Heart right ventricle (tissue), 16 donors: ENCODE measurements around the gene LRRC8B. TPM values are rescaled to one million over a fixed set of nuclear protein-coding genes. Genes with fewer than 3 reads are reported as not detected.

ENCODE experiments used
- ATAC-seq, 8 donors: fragments of 200-7000 bp; cut with Tn5 transposase; one replicate each; pipeline ENCODE4 v1.9.1; 2020; ENCODE audit warnings: mild to moderate bottlenecking in 8 of 8, moderate library complexity in 8 of 8, moderate number of reproducible peaks in 1 of 8
- DNase-seq, 2 donors: peaks; one replicate each; pipeline ENCODE4 v3.0.0-alpha.2; 2020
- H3K27ac ChIP-seq, 10 donors: fragments of 200-600 bp; sonication (generic) in 2 of 10; one replicate each; pipeline versions ENCODE4 v1.5.0 to v1.8.0; 2020 to 2022; ENCODE audit warnings: mild to moderate bottlenecking in 3 of 10
- H3K27me3 ChIP-seq, 7 donors: fragments of 200-600 bp; one replicate each; pipeline ENCODE4 v1.8.0; 2021 to 2022; ENCODE audit warnings: mild to moderate bottlenecking in 2 of 7
- H3K36me3 ChIP-seq, 9 donors: fragments of 200-600 bp; sonication (generic) in 1 of 9; one replicate each; pipeline versions ENCODE4 v1.5.0 to v1.8.0; 2020 to 2022; ENCODE audit warnings: mild to moderate bottlenecking in 2 of 9
- H3K4me1 ChIP-seq, 9 donors: fragments of 200-600 bp; sonication (generic) in 1 of 9; one replicate each; pipeline versions ENCODE4 v1.5.0 to v1.8.0; 2020 to 2022; ENCODE audit warnings: mild to moderate bottlenecking in 4 of 9
- H3K4me3 ChIP-seq, 10 donors: fragments of 200-600 bp; sonication (generic) in 2 of 10; one replicate each; pipeline versions ENCODE4 v1.5.0 to v1.8.0; 2020 to 2022; ENCODE audit warnings: mild to moderate bottlenecking in 7 of 10, moderate library complexity in 2 of 10
- H3K9me3 ChIP-seq, 11 donors: fragments of 200-600 bp in 10 of 11; sonication (generic) in 2 of 11; one replicate each; pipeline versions ENCODE4 v1.5.0 to v1.8.0; 2013 to 2022; ENCODE audit warnings: mild to moderate bottlenecking in 2 of 11, control low read depth in 1 of 11, moderate library complexity in 1 of 11
- CTCF ChIP-seq, 9 donors: fragments of 200-600 bp; sonication (generic) in 2 of 9; IDR thresholded peaks; one replicate each; pipeline versions ENCODE4 v1.5.0 to v1.8.0; 2021 to 2022; ENCODE audit warnings: antibody characterized with exemption in 9 of 9, mild to moderate bottlenecking in 5 of 9, moderate library complexity in 1 of 9
- WGBS, 2 donors: extraction: QIAGEN DNeasy Blood & Tissue Kit; methylation state at CpG; one replicate each; pipeline ENCODE4 v1.1.7; 2013; ENCODE audit warnings: inconsistent platforms in 1 of 2; 5-methylcytosine and 5-hydroxymethylcytosine counted together
- intact Hi-C, 10 donors: fragments of 100-400 bp; cut with DNase I; formaldehyde crosslinking; loops; one replicate each; pipeline versions ENCODE4 v1.11.1 to v1.14.2; 2022
- polyA plus RNA-seq, 2 donors: library from polyadenylated mRNA; stranded (reverse); fragments of 200-250 nt; gene quantifications; one replicate each; pipeline ENCODE4 v1.2.3, GENCODE V29; 2013
- total RNA-seq, 10 donors: library from RNA; stranded (reverse); fragmentation: NEBNext Ultra II Directional in 3 of 10; extraction: Animal tissue kit (Norgen Biotek cat#: 25700) in 3 of 10; gene quantifications; one replicate each; pipeline versions ENCODE4 v1.2.1 to v1.2.4, GENCODE V29; 2021 to 2023
- donor health status: Arrhythmogenic right ventricular cardiomyopathy.
- donor health status: ischemic (EF 13 %, LVEDD 7.1; RV severe dilation, severe dysfunction).
- donor health status: healthy with polysubstance abuse.
- donor health status: DM: no; HTN: yes; CAD: no.
- donor health status: DM: no; HTN: no; CAD: no.
- donor health status: ischemic (EF 25% LVEDD 6.9; RV normal size, moderate dysfunction).
- donor health status: ischemic (EF 25% LVEDD 5.7; RV mildly dilated, moderate dysfunction).
- donor health status: healthy.
- donor health status: DM: yes; HTN: yes; CAD: no.
- donor health status: Ischemic cardiomyopathy.
- donor health status: ischemic (EF 35%, LVEDD 5.7; RV mildly dilated, moderate dysfunction).
- donor health status: nonischemic (EF 11% LVEDD 7.7; RV severe dilation, severe dysfunction).
- donor health status: DM: yes; HTN: yes; CAD: no.
- donor health status: PGD.
- donor health status: ischemic (EF 29% LVEDD 5.4; RV normal size, mild dysfunction).
- donor health status: nonischemic (EF 23%, LVEDD 6.1; RV moderate dilation, normal function).

LRRC8B gene
- total and polyA plus RNA-seq, 12 donors, result 1.7 to 6.6 (median 4.2) TPM

- H3K4me1 ChIP-seq, result no peaks in the 10 kb centered on the region
- no peak overlapping the region for H3K4me3 ChIP-seq
- TF ChIP-seq CTCF (IDR thresholded peaks at IDR 0.05), result no peak
- no peaks in the 10 kb centered on the region for H3K9me3 ChIP-seq
- H3K27me3 ChIP-seq, result no peaks in the 10 kb centered on the region
- ATAC-seq, result no peak
- no peak for DNase-seq
- 95 to 96% methylated on average over 2 of the region's 2 CpGs for WGBS, 2 donors
- no peak overlapping the region for H3K27ac ChIP-seq
- intact Hi-C loops, result no loop called here
- peaks cover 0 to 59% (median 9%) of the 10 kb centered on the region in 9 donors for H3K36me3 ChIP-seq
These were observed 54.5 kb downstream of the LRRC8B start for GRCh38 chr1:89578946-89579684.

GRCh38 chr1:89580036-89580435, 55.4 kb downstream of the LRRC8B start:
- 96 to 97% methylated on average over 7 of the region's 7 CpGs for WGBS, 2 donors
- intact Hi-C loops, result no loop called here
- TF ChIP-seq CTCF (IDR thresholded peaks at IDR 0.05), result no peak
- DNase-seq, result no peak
- peaks cover 0 to 64% (median 9%) of the 10 kb centered on the region in 9 donors for H3K36me3 ChIP-seq
- no peaks in the 10 kb centered on the region for H3K9me3 ChIP-seq
- no peaks in the 10 kb centered on the region for H3K4me1 ChIP-seq
- ATAC-seq, result no peak
- H3K27ac ChIP-seq, result no peak overlapping the region
- no peaks in the 10 kb centered on the region for H3K27me3 ChIP-seq
- H3K4me3 ChIP-seq, result no peak overlapping the region

GRCh38 chr1:89581859-89582258, 57.2 kb downstream of the LRRC8B start:
- Histone ChIP-seq H3K4me1 (no peaks in the 10 kb centered on the region), H3K9me3 (no peaks in the 10 kb centered on the region), H3K36me3 (peaks cover 0 to 73% (median 9%) of the 10 kb centered on the region in 9 donors), H3K27me3 (no peaks in the 10 kb centered on the region), H3K4me3 (no peak overlapping the region), H3K27ac (no peak overlapping the region)
- 97 to 100% methylated on average over 1 of the region's 1 CpG for WGBS, 2 donors
- intact Hi-C loops, result no loop called here
- ATAC-seq (no peak), DNase-seq (no peak)
- TF ChIP-seq CTCF (IDR thresholded peaks at IDR 0.05), result no peak

GRCh38 chr1:89582571-89582970, 57.9 kb downstream of the LRRC8B start:
- Histone ChIP-seq H3K27ac (no peak overlapping the region), H3K4me3 (no peak overlapping the region), H3K27me3 (no peaks in the 10 kb centered on the region), H3K36me3 (peaks cover 0 to 73% (median 9%) of the 10 kb centered on the region in 9 donors), H3K9me3 (no peaks in the 10 kb centered on the region), H3K4me1 (no peaks in the 10 kb centered on the region)
- 93 to 94% methylated on average over 9 of the region's 9 CpGs for WGBS, 2 donors
- intact Hi-C loops, result no loop called here
- TF ChIP-seq CTCF (IDR thresholded peaks at IDR 0.05), result no peak
- no peak for ATAC-seq
- DNase-seq, result no peak
